Progenitor cell of endocrine pancreas (in vitro differentiated cells): Measurements from ENCODE around the gene KCNMA1. TPM values are rescaled to one million over a fixed set of nuclear protein-coding genes. Genes with fewer than 3 reads are reported as not detected.

Source experiments
- DNase-seq: peaks from one replicate; pipeline ENCODE4 v3.0.0; 2021; ENCODE audit warnings: low spot score; ENCODE audit not compliant: unreplicated experiment
- H3K27ac Mint-ChIP-seq: 2 replicates; pipeline ENCODE4 v1.8.0; 2021; ENCODE audit warnings: mild to moderate bottlenecking, moderate library complexity, mixed read lengths
- H3K27me3 Mint-ChIP-seq: 2 replicates; pipeline ENCODE4 v1.8.0; 2021; ENCODE audit warnings: mixed read lengths
- H3K36me3 Mint-ChIP-seq: 2 replicates; pipeline ENCODE4 v1.8.0; 2022; ENCODE audit warnings: mixed read lengths; ENCODE audit not compliant: insufficient read depth
- H3K4me1 Mint-ChIP-seq: 2 replicates; pipeline ENCODE4 v1.8.0; 2021; ENCODE audit warnings: low read depth, mixed read lengths
- H3K4me3 Mint-ChIP-seq: 2 replicates; pipeline ENCODE4 v1.8.0; 2021; ENCODE audit warnings: low read depth, mild to moderate bottlenecking, moderate library complexity, mixed read lengths
- H3K9me3 Mint-ChIP-seq: 2 replicates; pipeline ENCODE4 v1.8.0; 2021; ENCODE audit warnings: low read depth, mixed read lengths
- CTCF ChIP-seq: fragments of 200-600 bp; sonication (generic); IDR thresholded peaks from one replicate; pipeline ENCODE4 v1.5.0; 2021; ENCODE audit warnings: antibody characterized with exemption, mild to moderate bottlenecking; ENCODE audit not compliant: unreplicated experiment
- total RNA-seq: library from RNA; stranded (reverse); gene quantifications from 2 replicates; pipeline ENCODE4 v1.2.1, GENCODE V29; 2021

The KCNMA1 gene
- total RNA-seq, 1 donor from 2014 or later = 5.8 TPM

GRCh38 chr10:77478962-77479359 is 158.6 kb downstream of the KCNMA1 start:
- no peak for TF ChIP-seq CTCF
- Mint-ChIP-seq H3K27ac (no peak overlapping the region), H3K9me3 (no peaks in the 10 kb centered on the region), H3K4me3 (no peak overlapping the region), H3K36me3 (no peaks in the 10 kb centered on the region), H3K4me1 (no peaks in the 10 kb centered on the region), H3K27me3 (peaks cover 29% of the 10 kb centered on the region)
- no peak for DNase-seq

- Mint-ChIP-seq H3K4me1 (no peaks in the 10 kb centered on the region), H3K27me3 (peaks cover 27% of the 10 kb centered on the region), H3K36me3 (no peaks in the 10 kb centered on the region), H3K27ac (no peak overlapping the region), H3K9me3 (no peaks in the 10 kb centered on the region), H3K4me3 (no peak overlapping the region)
- DNase-seq = no peak
- no peak for TF ChIP-seq CTCF
Observed at GRCh38 chr10:77478247-77478961, 159.2 kb downstream of the KCNMA1 start.

GRCh38 chr10:77475522-77475921 is 162.1 kb downstream of the KCNMA1 start:
- no peak for DNase-seq
- Mint-ChIP-seq H3K4me1 (no peaks in the 10 kb centered on the region), H3K4me3 (no peak overlapping the region), H3K27ac (no peak overlapping the region), H3K9me3 (no peaks in the 10 kb centered on the region), H3K27me3 (peaks cover 13% of the 10 kb centered on the region), H3K36me3 (no peaks in the 10 kb centered on the region)
- no peak for TF ChIP-seq CTCF

- Mint-ChIP-seq H3K36me3 (no peaks in the 10 kb centered on the region), H3K9me3 (no peaks in the 10 kb centered on the region), H3K4me3 (no peak overlapping the region), H3K4me1 (no peaks in the 10 kb centered on the region), H3K27ac (no peak overlapping the region), H3K27me3 (peaks cover 13% of the 10 kb centered on the region)
- DNase-seq = no peak
- no peak for TF ChIP-seq CTCF
Observed at GRCh38 chr10:77474939-77475338, 162.7 kb downstream of the KCNMA1 start.

GRCh38 chr10:77474386-77474785 is 163.2 kb downstream of the KCNMA1 start:
- H3K27ac Mint-ChIP-seq = no peak overlapping the region
- H3K27me3 Mint-ChIP-seq = peaks cover 11% of the 10 kb centered on the region
- no peak for DNase-seq
- TF ChIP-seq CTCF = no peak
- H3K9me3 Mint-ChIP-seq = no peaks in the 10 kb centered on the region
- no peaks in the 10 kb centered on the region for H3K36me3 Mint-ChIP-seq
- H3K4me1 Mint-ChIP-seq = no peaks in the 10 kb centered on the region
- H3K4me3 Mint-ChIP-seq = no peak overlapping the region
